WERI-Rb-1 (cell line): Measurements from ENCODE around the gene C11orf65.

Experiments used
- DNase-seq: peaks from one replicate; pipeline ENCODE4 v3.0.0-alpha.2; 2020
- H3K27ac ChIP-seq: fragments of 250-450 bp; sonication (Bioruptor Pico); 2 replicates; pipeline ENCODE4 v1.5.1; 2020; ENCODE audit warnings: mild to moderate bottlenecking, moderate library complexity
- H3K27me3 ChIP-seq: fragments of 250-450 bp; sonication (Bioruptor Pico); 2 replicates; pipeline ENCODE4 v1.5.1; 2021; ENCODE audit warnings: mild to moderate bottlenecking, low read depth, moderate library complexity; ENCODE audit not compliant: insufficient read depth, severe bottlenecking
- H3K36me3 ChIP-seq: fragments of 250-450 bp; sonication (Bioruptor Pico); 2 replicates; pipeline ENCODE4 v1.5.1; 2020; ENCODE audit warnings: mild to moderate bottlenecking, moderate library complexity
- H3K4me3 ChIP-seq: 2 replicates; pipeline ENCODE4 v1.5.1; 2011; ENCODE audit warnings: low read depth, mild to moderate bottlenecking, control low read depth, low read length
- H3K9me3 ChIP-seq: fragments of 250-450 bp; sonication (Bioruptor Pico); 2 replicates; pipeline ENCODE4 v1.5.1; 2021; ENCODE audit warnings: mild to moderate bottlenecking, moderate library complexity; ENCODE audit not compliant: severe bottlenecking
- TF ChIP-seq, protein P1 (sequence below): IDR thresholded peaks from 2 replicates; pipeline ENCODE4 v1.5.1; 2011; ENCODE audit warnings: low read depth, mild to moderate bottlenecking, control low read depth, inconsistent platforms, low read length

Gene C11orf65

DNA sequence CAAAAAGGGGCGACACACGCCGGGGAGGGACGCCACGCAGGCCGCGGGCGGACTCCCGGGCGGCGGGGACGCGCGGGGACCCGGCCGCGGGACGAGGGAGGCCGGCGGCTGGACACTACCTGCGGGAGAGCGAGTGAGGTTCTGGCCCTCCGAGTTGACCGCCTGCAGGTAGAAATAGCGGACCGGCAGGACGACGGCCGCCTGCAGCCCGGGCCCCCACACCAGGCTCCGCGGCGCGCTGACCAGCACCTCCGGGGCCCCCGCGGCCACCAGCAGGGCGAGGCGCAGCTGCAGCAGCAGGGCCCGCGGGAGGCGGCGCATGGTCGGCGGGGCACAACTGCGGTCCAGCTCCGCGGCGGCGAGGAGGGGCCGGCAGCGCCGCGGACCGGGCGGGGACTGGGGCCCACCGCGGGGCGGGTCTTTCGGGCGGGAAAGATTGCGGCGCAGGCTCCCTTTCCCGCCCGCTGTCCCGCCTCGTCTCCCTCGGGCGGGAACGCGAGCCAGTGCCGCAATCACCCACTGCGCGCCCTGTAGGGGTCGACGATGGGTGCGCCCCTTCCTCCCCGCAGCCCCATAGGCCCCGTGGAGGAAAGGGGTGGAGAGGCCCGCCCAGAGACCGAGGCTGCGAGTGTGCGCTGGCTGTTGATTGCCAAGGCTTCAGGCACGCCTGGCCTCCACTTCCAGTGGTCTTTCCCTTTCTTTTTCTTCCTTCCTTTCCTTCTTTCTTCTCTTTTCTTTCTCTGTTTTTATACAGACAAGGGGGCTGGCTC lies 30.9 kb upstream of the C11orf65 start, which contains the start of gene POGLUT3:
POGLUT3 (minus strand) TSS at position 339 of the 770 bp plus-strand sequence; CDS start at position 321, 18 bp downstream.
- H3K4me3 ChIP-seq: peak within 1 kb of the TSS; percentile 78
- H3K27ac ChIP-seq: peak within 1 kb of the TSS; percentile 94
- DNase-seq: peak; percentile 70
- H3K36me3 ChIP-seq: no peaks in the 10 kb centered on the region
- TF ChIP-seq, protein P1, sequence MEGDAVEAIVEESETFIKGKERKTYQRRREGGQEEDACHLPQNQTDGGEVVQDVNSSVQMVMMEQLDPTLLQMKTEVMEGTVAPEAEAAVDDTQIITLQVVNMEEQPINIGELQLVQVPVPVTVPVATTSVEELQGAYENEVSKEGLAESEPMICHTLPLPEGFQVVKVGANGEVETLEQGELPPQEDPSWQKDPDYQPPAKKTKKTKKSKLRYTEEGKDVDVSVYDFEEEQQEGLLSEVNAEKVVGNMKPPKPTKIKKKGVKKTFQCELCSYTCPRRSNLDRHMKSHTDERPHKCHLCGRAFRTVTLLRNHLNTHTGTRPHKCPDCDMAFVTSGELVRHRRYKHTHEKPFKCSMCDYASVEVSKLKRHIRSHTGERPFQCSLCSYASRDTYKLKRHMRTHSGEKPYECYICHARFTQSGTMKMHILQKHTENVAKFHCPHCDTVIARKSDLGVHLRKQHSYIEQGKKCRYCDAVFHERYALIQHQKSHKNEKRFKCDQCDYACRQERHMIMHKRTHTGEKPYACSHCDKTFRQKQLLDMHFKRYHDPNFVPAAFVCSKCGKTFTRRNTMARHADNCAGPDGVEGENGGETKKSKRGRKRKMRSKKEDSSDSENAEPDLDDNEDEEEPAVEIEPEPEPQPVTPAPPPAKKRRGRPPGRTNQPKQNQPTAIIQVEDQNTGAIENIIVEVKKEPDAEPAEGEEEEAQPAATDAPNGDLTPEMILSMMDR: no peak
- H3K27me3 ChIP-seq: no peaks in the 10 kb centered on the region
- H3K9me3 ChIP-seq: no peaks in the 10 kb centered on the region

GRCh38 chr11:108497317-108498045 lies 30.2 kb upstream of the C11orf65 start:
- Histone ChIP-seq H3K27me3 (no peaks in the 10 kb centered on the region), H3K27ac (peak overlapping the region; percentile 94), H3K9me3 (no peaks in the 10 kb centered on the region), H3K4me3 (peak overlapping the region; percentile 78), H3K36me3 (no peaks in the 10 kb centered on the region)
- TF ChIP-seq, protein P1: no peak
- DNase-seq: peak; percentile 90

- no peak for DNase-seq
- Histone ChIP-seq H3K27ac (peak overlapping the region; percentile 94), H3K27me3 (no peaks in the 10 kb centered on the region), H3K36me3 (no peaks in the 10 kb centered on the region), H3K4me3 (peak overlapping the region; percentile 78), H3K9me3 (no peaks in the 10 kb centered on the region)
- TF ChIP-seq, protein P1: no peak
Measured at GRCh38 chr11:108496643-108497256, 29.4 kb upstream of the C11orf65 start.

DNA sequence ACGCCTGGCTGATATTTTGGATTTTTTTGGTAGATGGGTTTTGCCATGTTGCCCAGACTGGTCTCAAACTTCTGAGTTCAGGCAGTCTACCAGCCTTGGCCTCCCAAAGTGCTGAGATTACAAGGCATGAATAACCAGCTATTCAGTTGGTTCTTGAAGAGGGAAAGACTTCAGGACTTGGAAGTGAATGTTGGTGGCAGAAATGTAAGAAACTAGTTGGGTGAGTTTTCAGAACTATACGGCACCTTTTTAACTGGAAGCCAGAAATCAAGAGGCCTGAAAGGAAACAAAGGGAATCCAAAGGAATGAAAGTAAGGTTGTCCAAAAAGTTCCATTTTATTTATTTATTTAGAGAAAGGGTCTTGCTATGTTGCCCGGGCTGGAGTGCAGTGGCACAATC lies 28.0 kb upstream of the C11orf65 start:
- TF ChIP-seq, protein P1: no peak
- Histone ChIP-seq H3K27me3 (no peaks in the 10 kb centered on the region), H3K4me3 (no peak overlapping the region), H3K36me3 (0 out of 2 replicates have a peak, but pooled peaks cover 7% of the 10 kb centered on the region), H3K9me3 (no peaks in the 10 kb centered on the region), H3K27ac (no peak overlapping the region)
- DNase-seq: no peak

DNA sequence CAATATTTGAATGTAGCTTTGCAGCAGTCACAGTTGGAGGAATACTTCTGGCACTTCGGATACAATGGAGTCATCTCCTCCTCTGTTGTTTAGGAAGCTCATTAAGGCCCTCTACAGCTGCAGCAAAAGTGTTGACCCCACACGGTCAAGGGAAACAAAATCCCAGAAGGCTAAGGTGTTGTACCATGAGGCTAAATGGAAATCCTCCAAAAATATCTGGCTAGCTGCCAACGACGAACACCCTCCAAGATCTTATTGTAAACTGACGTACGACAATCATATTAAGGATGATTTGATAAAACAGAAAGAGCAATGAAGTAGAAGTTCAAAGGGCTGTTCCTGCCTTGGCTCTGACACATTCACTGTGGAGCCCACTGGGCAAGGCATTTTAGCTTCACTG lies 26.9 kb upstream of the C11orf65 start:
- Histone ChIP-seq H3K9me3 (no peaks in the 10 kb centered on the region), H3K36me3 (peaks cover 16% of the 10 kb centered on the region), H3K4me3 (no peak overlapping the region), H3K27ac (no peak overlapping the region), H3K27me3 (no peaks in the 10 kb centered on the region)
- TF ChIP-seq, protein P1: no peak
- no peak for DNase-seq
